Caco-2 (cell line): ENCODE data around the gene ZNF579. TPM values are rescaled to one million over a fixed set of nuclear protein-coding genes. Genes with fewer than 3 reads are reported as not detected.

Experiments
- BruUV-seq: library from RNA; stranded (reverse); fragments of 400-500 nt; replicated peaks from 2 replicates; lab custom pipeline; 2021; lab: Mats Ljungman, UMichigan
- CTCF ChIA-PET: fragments of 300-600 bp; sonication (Branson Sonifier 250); formaldehyde crosslinking; loops from one replicate; lab custom pipeline; 2022; ENCODE audit warnings: antibody characterized with exemption; lab: Charles Lee
- POLR2A ChIA-PET: fragments of 300-600 bp; sonication (Branson Sonifier 250); formaldehyde crosslinking; loops from one replicate; lab custom pipeline; 2022; ENCODE audit warnings: antibody characterized with exemption; lab: Charles Lee
- DNase-seq, 2 experiments: peaks; one replicate each; pipeline versions ENCODE4 v3.0.0 to v3.0.0-alpha.2; 2020 to 2022
- H3K27me3 ChIP-seq: replicated peaks from 2 replicates; pipeline ENCODE4 v1.6.0; 2011; ENCODE audit warnings: low read length; ENCODE audit not compliant: control insufficient read depth, insufficient read depth
- H3K36me3 ChIP-seq: 2 replicates; pipeline ENCODE4 v1.5.1; 2011; ENCODE audit warnings: low read length; ENCODE audit not compliant: control insufficient read depth, insufficient read depth
- H3K4me1 ChIP-seq: fragments of 250-450 bp; sonication (Bioruptor Pico); 2 replicates; pipeline ENCODE4 v1.5.1; 2020; ENCODE audit warnings: mild to moderate bottlenecking
- H3K4me3 ChIP-seq: 2 replicates; pipeline ENCODE4 v1.5.1; 2011; ENCODE audit warnings: low read depth, mild to moderate bottlenecking, control low read depth, low read length
- H3K9me3 ChIP-seq: fragments of 250-450 bp; sonication (Bioruptor Pico); 2 replicates; pipeline ENCODE4 v1.5.1; 2020; ENCODE audit warnings: mild to moderate bottlenecking, moderate library complexity
- H3K27ac Mint-ChIP-seq: one replicate; pipeline ENCODE4 v1.8.0; 2022; ENCODE audit warnings: mixed read lengths; ENCODE audit not compliant: unreplicated experiment
- H3K27me3 Mint-ChIP-seq: one replicate; pipeline ENCODE4 v1.8.0; 2022; ENCODE audit warnings: mixed read lengths; ENCODE audit not compliant: insufficient read depth, unreplicated experiment
- H3K36me3 Mint-ChIP-seq: one replicate; pipeline ENCODE4 v1.8.0; 2022; ENCODE audit warnings: mild to moderate bottlenecking, mixed read lengths; ENCODE audit not compliant: insufficient read depth, unreplicated experiment
- H3K4me1 Mint-ChIP-seq: one replicate; pipeline ENCODE4 v1.8.0; 2022; ENCODE audit warnings: low read depth, mixed read lengths; ENCODE audit not compliant: unreplicated experiment
- H3K4me3 Mint-ChIP-seq: one replicate; pipeline ENCODE4 v1.8.0; 2022; ENCODE audit warnings: mild to moderate bottlenecking, moderate library complexity, mixed read lengths; ENCODE audit not compliant: unreplicated experiment
- H3K9me3 Mint-ChIP-seq: one replicate; pipeline ENCODE4 v1.8.0; 2022; ENCODE audit warnings: mixed read lengths; ENCODE audit not compliant: unreplicated experiment
- CTCF ChIP-seq, 2 experiments: fragments of 200-600 bp in 1 of 2; IDR thresholded peaks; 1 replicate in 1 of 2; 2 replicates in 1 of 2; pipeline versions ENCODE4 v1.5.1 to v1.8.0; 2011 to 2022; ENCODE audit warnings: antibody characterized with exemption in 1 of 2, control low read depth in 1 of 2, inconsistent platforms in 1 of 2, low read depth in 1 of 2, low read length in 1 of 2, mild to moderate bottlenecking in 1 of 2, moderate library complexity in 1 of 2; ENCODE audit not compliant: insufficient read depth in 1 of 2, severe bottlenecking in 1 of 2, unreplicated experiment in 1 of 2
- intact Hi-C: fragments of 100-400 bp; cut with micrococcal nuclease; formaldehyde crosslinking; loops from one replicate; pipeline ENCODE4 v1.10.0; 2022; ENCODE audit not compliant: unreplicated experiment
- total RNA-seq: library from RNA; stranded (reverse); gene quantifications from 2 replicates; pipeline ENCODE4 v1.2.3, GENCODE V29; 2022

The ZNF579 gene
- total RNA-seq, 1 experiment from 2014 or later: 30.4 TPM

- no peak for TF ChIP-seq CTCF (IDR thresholded peaks at IDR 0.05; ENCODE audit: insufficient read depth in 1 of 2, low read depth in 1 of 2, low read length in 1 of 2, severe bottlenecking in 1 of 2, unreplicated experiment in 1 of 2)
- H3K27me3 ChIP-seq: no peaks in the 10 kb centered on the region
- H3K9me3 Mint-ChIP-seq: no peaks in the 10 kb centered on the region
- peak within 1 kb of the TSS; percentile 73 for H3K4me3 Mint-ChIP-seq
- H3K4me1 ChIP-seq: no peaks in the 10 kb centered on the region
- H3K9me3 ChIP-seq: 0 out of 2 replicates have a peak, but pooled peaks cover 6% of the 10 kb centered on the region
- no peaks in the 10 kb centered on the region for H3K36me3 ChIP-seq
- H3K27me3 Mint-ChIP-seq: no peaks in the 10 kb centered on the region
- BruUV-seq: no TSS peak
- H3K4me1 Mint-ChIP-seq: peaks cover 7% of the 10 kb centered on the region
- peak; percentile 94 to 97 for DNase-seq
- peak within 1 kb of the TSS; percentile 74 for H3K4me3 ChIP-seq
- CTCF ChIA-PET: interaction anchor here (0.5 to 2.1 kb wide), 16 partner anchors 8 to 866 kb away, joined by 3 to 30 read pairs (median 4); partner anchors contain the start of genes KMT5C, TMEM238 and ZNF865
- H3K36me3 Mint-ChIP-seq: peaks cover 31% of the 10 kb centered on the region
- peak within 1 kb of the TSS; percentile 85 for H3K27ac Mint-ChIP-seq
- intact Hi-C loops: loop anchor here (1.0 to 2.0 kb wide), 3 partner anchors 18 to 44 kb away; partner anchors contain the start of genes FIZ1 and ZNF579
- POLR2A ChIA-PET: interaction anchor here (0.5 to 1.5 kb wide), 15 partner anchors 8 to 322 kb away, joined by 3 to 18 read pairs (median 4); partner anchors contain the start of genes FIZ1, ISOC2, KMT5C and UBE2S
Measured at GRCh38 chr19:55624109-55625003, 43.7 kb upstream of the ZNF579 start, which contains the start of gene ZNF784. TSS of gene ZNF784 (minus strand) at chr19:55624566. CDS start at chr19:55624561, 5 bp downstream.

GRCh38 chr19:55623561-55623960 is 42.9 kb upstream of the ZNF579 start:
- TSS peak; percentile 30 for BruUV-seq
- no peaks in the 10 kb centered on the region for H3K4me1 ChIP-seq
- DNase-seq: no peak
- no peaks in the 10 kb centered on the region for H3K9me3 Mint-ChIP-seq
- peak overlapping the region; percentile 73 for H3K4me3 Mint-ChIP-seq
- ChIA-PET CTCF (interaction anchor here (0.5 to 2.0 kb wide), 3 partner anchors 9 to 31 kb away, joined by 6 to 30 read pairs (median 18); partner anchors contain the start of gene ZNF865), POLR2A (no interaction called here)
- peak overlapping the region; percentile 85 for H3K27ac Mint-ChIP-seq
- H3K27me3 Mint-ChIP-seq: no peaks in the 10 kb centered on the region
- no peaks in the 10 kb centered on the region for H3K36me3 ChIP-seq
- intact Hi-C loops: no loop called here
- 0 out of 2 replicates have a peak, but pooled peaks cover 6% of the 10 kb centered on the region for H3K9me3 ChIP-seq
- peak overlapping the region; percentile 74 for H3K4me3 ChIP-seq
- H3K36me3 Mint-ChIP-seq: peaks cover 35% of the 10 kb centered on the region
- TF ChIP-seq CTCF (IDR thresholded peaks at IDR 0.05; ENCODE audit: insufficient read depth in 1 of 2, low read depth in 1 of 2, low read length in 1 of 2, severe bottlenecking in 1 of 2, unreplicated experiment in 1 of 2): no peak
- H3K4me1 Mint-ChIP-seq: peaks cover 7% of the 10 kb centered on the region
- H3K27me3 ChIP-seq: no peaks in the 10 kb centered on the region

- Mint-ChIP-seq H3K4me3 (no peak overlapping the region), H3K9me3 (no peaks in the 10 kb centered on the region), H3K27me3 (no peaks in the 10 kb centered on the region), H3K36me3 (peaks cover 39% of the 10 kb centered on the region), H3K4me1 (peaks cover 7% of the 10 kb centered on the region), H3K27ac (no peak overlapping the region)
- no peak for DNase-seq
- CTCF ChIA-PET: interaction anchor here (2.0 kb wide), 1 partner anchor 17 kb away, joined by 30 read pairs; the partner anchor contains the start of gene ZNF865
- intact Hi-C loops: no loop called here
- Histone ChIP-seq H3K4me3 (no peak overlapping the region), H3K4me1 (no peaks in the 10 kb centered on the region), H3K36me3 (no peaks in the 10 kb centered on the region), H3K9me3 (0 out of 2 replicates have a peak, but pooled peaks cover 6% of the 10 kb centered on the region), H3K27me3 (no peaks in the 10 kb centered on the region)
- TF ChIP-seq CTCF (IDR thresholded peaks at IDR 0.05; ENCODE audit: insufficient read depth in 1 of 2, low read depth in 1 of 2, low read length in 1 of 2, severe bottlenecking in 1 of 2, unreplicated experiment in 1 of 2): no peak
- BruUV-seq: no TSS peak
- POLR2A ChIA-PET: no interaction called here
Measured at GRCh38 chr19:55623130-55623529, 42.5 kb upstream of the ZNF579 start.
